CD4-positive, alpha-beta T cell (primary cell): ENCODE measurements around the gene CYB5R3. TPM values are rescaled to one million over a fixed set of nuclear protein-coding genes. Genes with fewer than 3 reads are reported as not detected.

Source experiments
- ATAC-seq: fragments of 200-7000 bp; cut with Tn5 transposase; one replicate; pipeline ENCODE4 v1.10.0; 2022; ENCODE audit warnings: mild to moderate bottlenecking; ENCODE audit not compliant: poor library complexity
- CTCF ChIA-PET: fragments of 350-600 bp; sonication (Branson Sonifier 250); formaldehyde crosslinking; loops from one replicate; lab custom pipeline; 2021; ENCODE audit warnings: antibody characterized with exemption, inconsistent platforms; lab: Charles Lee
- POLR2A ChIA-PET: fragments of 350-600 bp; sonication (Branson Sonifier 250); formaldehyde crosslinking; loops from one replicate; lab custom pipeline; 2021; ENCODE audit warnings: antibody characterized with exemption, inconsistent platforms; lab: Charles Lee
- DNase-seq, 14 experiments: peaks; one replicate each; pipeline ENCODE4 v3.0.0-alpha.2; 2013 to 2020; ENCODE audit warnings: mixed read lengths in 2 of 14
- H3K27ac ChIP-seq, 2 donors: one replicate each; pipeline versions ENCODE4 v1.5.1 to v1.7.0; 2013; ENCODE audit warnings: low read length in 2 of 2, low read depth in 1 of 2, mild to moderate bottlenecking in 1 of 2
- H3K27me3 ChIP-seq, 2 experiments: 1 replicate in 1 of 2; 2 replicates in 1 of 2; pipeline versions ENCODE4 v1.6.1 to v1.7.0; 2013; ENCODE audit warnings: low read length in 2 of 2, control low read depth in 1 of 2, mild to moderate bottlenecking in 1 of 2, moderate library complexity in 1 of 2; ENCODE audit not compliant: insufficient read depth in 2 of 2, control insufficient read depth in 1 of 2
- H3K36me3 ChIP-seq: one replicate; pipeline ENCODE4 v1.6.1; 2013; ENCODE audit warnings: low read length, control low read depth; ENCODE audit not compliant: insufficient read depth
- H3K4me1 ChIP-seq: one replicate; pipeline ENCODE4 v1.6.1; 2013; ENCODE audit warnings: low read length, control low read depth; ENCODE audit not compliant: insufficient read depth
- H3K4me3 ChIP-seq: one replicate; pipeline ENCODE4 v1.5.1; 2013; ENCODE audit warnings: mild to moderate bottlenecking, low read length, moderate library complexity
- H3K9me3 ChIP-seq, 2 experiments: 1 replicate in 1 of 2; 2 replicates in 1 of 2; pipeline versions ENCODE4 v1.6.1 to v1.7.0; 2013; ENCODE audit warnings: low read length in 2 of 2, mild to moderate bottlenecking in 2 of 2, control low read depth in 1 of 2, moderate library complexity in 1 of 2; ENCODE audit not compliant: control insufficient read depth in 1 of 2, insufficient read depth in 1 of 2
- H3K27ac Mint-ChIP-seq: one replicate; pipeline ENCODE4 v1.8.0; 2020; ENCODE audit warnings: mixed read lengths
- H3K27me3 Mint-ChIP-seq: one replicate; pipeline ENCODE4 v1.8.0; 2021; ENCODE audit warnings: mixed read lengths
- H3K36me3 Mint-ChIP-seq: one replicate; pipeline ENCODE4 v1.8.0; 2021; ENCODE audit warnings: low read depth, mixed read lengths
- H3K4me1 Mint-ChIP-seq: one replicate; pipeline ENCODE4 v1.8.0; 2021; ENCODE audit warnings: low read depth, mixed read lengths
- H3K4me3 Mint-ChIP-seq: one replicate; pipeline ENCODE4 v1.8.0; 2020; ENCODE audit warnings: mild to moderate bottlenecking, mixed read lengths
- H3K9me3 Mint-ChIP-seq: one replicate; pipeline ENCODE4 v1.8.0; 2020; ENCODE audit warnings: mixed read lengths
- CTCF ChIP-seq: fragments of 200-600 bp; IDR thresholded peaks from one replicate; pipeline ENCODE4 v1.8.0; 2022; ENCODE audit warnings: antibody characterized with exemption, mild to moderate bottlenecking
- intact Hi-C, 2 experiments: fragments of 100-400 bp; cut with DNase I in 1 of 2; cut with micrococcal nuclease in 1 of 2; formaldehyde crosslinking; loops; one replicate each; pipeline versions ENCODE4 v1.15.1 to v1.9.0; 2023 to 2025; cut with DNase I, micrococcal nuclease
- total RNA-seq, 174 experiments: library from RNA in 2 of 174; stranded (reverse) in 2 of 174; gene quantifications; one replicate each; pipeline ENCODE4 v1.2.3 and lab custom pipeline; 2021 to 2026

CYB5R3 gene
- total RNA-seq, 2 experiments from 2014 or later, result 39.8 to 41.2 TPM

- ATAC-seq (no peak), DNase-seq (no peak)
- CTCF ChIA-PET, result no interaction called here
- Mint-ChIP-seq H3K36me3 (no peaks in the 10 kb centered on the region), H3K4me3 (no peak overlapping the region), H3K27me3 (peaks cover 6% of the 10 kb centered on the region), H3K4me1 (no peaks in the 10 kb centered on the region), H3K27ac (no peak overlapping the region), H3K9me3 (peaks cover 2% of the 10 kb centered on the region)
- Histone ChIP-seq H3K4me3 (no peak overlapping the region), H3K4me1 (no peaks in the 10 kb centered on the region), H3K27ac (no peak overlapping the region), H3K27me3 (no peaks in the 10 kb centered on the region), H3K36me3 (no peaks in the 10 kb centered on the region), H3K9me3 (peaks cover 0 to 3% of the 10 kb centered on the region in 2 experiments)
- TF ChIP-seq CTCF, result no peak
- intact Hi-C loops, result no loop called here
- POLR2A ChIA-PET, result no interaction called here
These were observed 34.5 kb upstream of the CYB5R3 start for GRCh38 chr22:42683578-42684283.

- Mint-ChIP-seq H3K36me3 (no peaks in the 10 kb centered on the region), H3K4me1 (no peaks in the 10 kb centered on the region), H3K4me3 (no peak overlapping the region), H3K9me3 (peaks cover 2% of the 10 kb centered on the region), H3K27ac (no peak overlapping the region), H3K27me3 (peaks cover 6% of the 10 kb centered on the region)
- DNase-seq (no peak), ATAC-seq (no peak)
- Histone ChIP-seq H3K4me1 (no peaks in the 10 kb centered on the region), H3K27me3 (no peaks in the 10 kb centered on the region), H3K27ac (no peak overlapping the region), H3K4me3 (no peak overlapping the region), H3K9me3 (peaks cover 0 to 7% of the 10 kb centered on the region in 2 experiments), H3K36me3 (no peaks in the 10 kb centered on the region)
- no peak for TF ChIP-seq CTCF
- intact Hi-C loops, result no loop called here
- POLR2A ChIA-PET, result no interaction called here
- CTCF ChIA-PET, result no interaction called here
These were observed 33.1 kb upstream of the CYB5R3 start for GRCh38 chr22:42682113-42682851.

DNA sequence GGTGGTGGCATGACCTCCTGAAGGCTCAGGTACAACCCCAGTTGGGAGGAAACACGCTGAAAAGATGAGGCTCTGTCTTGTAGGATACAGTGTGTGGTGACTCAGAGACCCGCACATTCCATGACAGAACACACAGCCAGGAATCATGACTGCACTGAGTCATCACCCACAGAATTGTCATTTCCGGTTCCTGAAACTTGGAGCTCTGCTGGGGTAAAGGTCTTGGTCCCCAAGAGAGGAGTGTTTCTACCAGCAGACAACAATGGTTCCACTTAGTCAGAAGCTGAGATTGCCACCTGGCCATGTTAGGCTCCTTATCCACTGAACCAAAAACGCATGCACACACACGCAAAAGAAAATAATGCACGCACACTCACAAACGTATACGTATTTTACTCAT is 31.5 kb upstream of the CYB5R3 start:
- Mint-ChIP-seq H3K27me3 (peaks cover 6% of the 10 kb centered on the region), H3K27ac (no peak overlapping the region), H3K4me3 (no peak overlapping the region), H3K9me3 (peaks cover 2% of the 10 kb centered on the region), H3K36me3 (no peaks in the 10 kb centered on the region), H3K4me1 (no peaks in the 10 kb centered on the region)
- no peak for TF ChIP-seq CTCF
- intact Hi-C loops, result no loop called here
- Histone ChIP-seq H3K27me3 (no peaks in the 10 kb centered on the region), H3K4me1 (no peaks in the 10 kb centered on the region), H3K27ac (no peak overlapping the region), H3K36me3 (no peaks in the 10 kb centered on the region), H3K9me3 (peaks cover 0 to 7% of the 10 kb centered on the region in 2 experiments), H3K4me3 (no peak overlapping the region)
- ATAC-seq, result no peak
- CTCF ChIA-PET, result no interaction called here
- POLR2A ChIA-PET, result no interaction called here
- peak in 2 of 14 experiments; percentile 3 to 37 for DNase-seq
